Measurements from ENCODE around the gene EPC1. TPM values are rescaled to one million over a fixed set of nuclear protein-coding genes. Genes with fewer than 3 reads are reported as not detected.

The EPC1 gene
- total and polyA plus RNA-seq, 9 of the 15 experiments (the other 6 are each of a cell fraction or from before 2014, with no cell fraction given): 7.0 to 43.6 (median 16.1) TPM

DNA sequence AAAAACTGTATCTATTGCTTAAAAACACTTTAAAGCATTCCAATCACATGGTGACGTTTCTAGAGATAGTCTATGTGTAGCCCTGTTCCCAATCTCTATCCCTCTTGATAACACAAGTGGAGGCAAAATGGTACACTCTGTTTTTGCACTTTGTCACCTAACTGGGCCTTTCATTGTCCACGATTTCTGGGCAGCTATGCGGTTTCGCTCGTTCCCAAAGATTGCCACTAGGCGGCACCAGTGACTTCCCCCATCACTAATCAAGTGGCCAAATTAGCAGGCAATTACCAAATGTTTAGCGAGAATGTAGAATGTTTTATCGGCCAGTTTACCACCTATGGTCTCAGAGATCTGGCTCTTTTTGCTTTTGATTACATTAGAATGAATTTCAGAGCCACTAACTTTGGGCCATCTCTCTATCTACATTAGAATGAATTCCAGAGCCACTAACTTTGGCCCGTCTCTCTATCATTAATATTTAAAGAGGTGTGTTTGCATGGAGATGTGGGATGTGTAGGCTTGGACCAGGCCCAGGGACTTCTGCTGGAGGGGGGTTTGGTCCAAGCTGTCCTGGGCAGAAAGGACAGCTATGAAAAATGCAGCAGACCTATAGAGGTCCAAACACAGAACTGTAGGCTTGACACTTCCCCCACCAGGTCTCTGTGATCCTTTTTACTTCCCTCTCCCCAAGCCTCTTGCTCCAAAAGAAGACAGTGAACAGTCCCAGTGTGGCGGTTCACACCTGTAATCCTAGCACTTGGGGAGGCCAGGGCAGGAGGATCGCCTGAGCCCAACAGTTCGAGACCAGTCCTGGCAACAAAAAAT is 90.1 kb downstream of the EPC1 start (continued):
- TF ChIP-seq ZNF140 (CRISPR knock-in tag; IDR thresholded peaks at IDR 0.05): no peak
- no peak for TF ChIP-seq RBM34 (IDR thresholded peaks at IDR 0.05; ENCODE audit: borderline replicate concordance, insufficient read depth, low read length)
- TF ChIP-seq KDM5B (IDR thresholded peaks at IDR 0.05; ENCODE audit: insufficient replicate concordance, low read depth, low read length): no peak
- TF ChIP-seq NFE2L1 (tag; IDR thresholded peaks at IDR 0.05; ENCODE audit: borderline replicate concordance, low read depth): no peak
- TF ChIP-seq, protein P1, sequence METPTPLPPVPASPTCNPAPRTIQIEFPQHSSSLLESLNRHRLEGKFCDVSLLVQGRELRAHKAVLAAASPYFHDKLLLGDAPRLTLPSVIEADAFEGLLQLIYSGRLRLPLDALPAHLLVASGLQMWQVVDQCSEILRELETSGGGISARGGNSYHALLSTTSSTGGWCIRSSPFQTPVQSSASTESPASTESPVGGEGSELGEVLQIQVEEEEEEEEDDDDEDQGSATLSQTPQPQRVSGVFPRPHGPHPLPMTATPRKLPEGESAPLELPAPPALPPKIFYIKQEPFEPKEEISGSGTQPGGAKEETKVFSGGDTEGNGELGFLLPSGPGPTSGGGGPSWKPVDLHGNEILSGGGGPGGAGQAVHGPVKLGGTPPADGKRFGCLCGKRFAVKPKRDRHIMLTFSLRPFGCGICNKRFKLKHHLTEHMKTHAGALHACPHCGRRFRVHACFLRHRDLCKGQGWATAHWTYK (CRISPR knock-in tag; IDR thresholded peaks at IDR 0.05): no peak
- TF ChIP-seq DACH1 (IDR thresholded peaks at IDR 0.05; ENCODE audit: partially characterized antibody): peak; percentile 54
- no peak for TF ChIP-seq SFPQ (IDR thresholded peaks at IDR 0.05; ENCODE audit: low read depth, low read length)
- TF ChIP-seq ZNF41 (CRISPR knock-in tag; conservative IDR thresholded peaks at IDR 0.05): no peak
- TF ChIP-seq ZNF717 (CRISPR knock-in tag; IDR thresholded peaks at IDR 0.05): no peak
- no peak for TF ChIP-seq SMAD1 (IDR thresholded peaks at IDR 0.05; ENCODE audit: low read depth, low read length, partially characterized antibody)
- no peak for TF ChIP-seq ZKSCAN1 (IDR thresholded peaks at IDR 0.05; ENCODE audit: low read depth, low read length)
- no peak for TF ChIP-seq BACH1 (tag; IDR thresholded peaks at IDR 0.05)
- no peak for TF ChIP-seq ZNF436 (CRISPR knock-in tag; IDR thresholded peaks at IDR 0.05)
- no peak for TF ChIP-seq ZNF3 (CRISPR knock-in tag; IDR thresholded peaks at IDR 0.05)
- TF ChIP-seq CTBP1 (IDR thresholded peaks at IDR 0.05; ENCODE audit: borderline replicate concordance): 0 out of 2 replicates have a peak, but pooled peaks have one; percentile 50
- TF ChIP-seq TEAD4 (IDR thresholded peaks at IDR 0.05; ENCODE audit: low read length): peak; percentile 16; the same call in 1 of the 2 replicates
- TF ChIP-seq TEAD4 (CRISPR knock-in tag; IDR thresholded peaks at IDR 0.05; ENCODE audit: borderline replicate concordance): no peak
- TF ChIP-seq MYNN (IDR thresholded peaks at IDR 0.05): no peak
- TF ChIP-seq MYNN (CRISPR knock-in tag; IDR thresholded peaks at IDR 0.05): no peak
- no peak for TF ChIP-seq SMAD3 (CRISPR knock-in tag; conservative IDR thresholded peaks at IDR 0.05)
- TF ChIP-seq, protein P2, sequence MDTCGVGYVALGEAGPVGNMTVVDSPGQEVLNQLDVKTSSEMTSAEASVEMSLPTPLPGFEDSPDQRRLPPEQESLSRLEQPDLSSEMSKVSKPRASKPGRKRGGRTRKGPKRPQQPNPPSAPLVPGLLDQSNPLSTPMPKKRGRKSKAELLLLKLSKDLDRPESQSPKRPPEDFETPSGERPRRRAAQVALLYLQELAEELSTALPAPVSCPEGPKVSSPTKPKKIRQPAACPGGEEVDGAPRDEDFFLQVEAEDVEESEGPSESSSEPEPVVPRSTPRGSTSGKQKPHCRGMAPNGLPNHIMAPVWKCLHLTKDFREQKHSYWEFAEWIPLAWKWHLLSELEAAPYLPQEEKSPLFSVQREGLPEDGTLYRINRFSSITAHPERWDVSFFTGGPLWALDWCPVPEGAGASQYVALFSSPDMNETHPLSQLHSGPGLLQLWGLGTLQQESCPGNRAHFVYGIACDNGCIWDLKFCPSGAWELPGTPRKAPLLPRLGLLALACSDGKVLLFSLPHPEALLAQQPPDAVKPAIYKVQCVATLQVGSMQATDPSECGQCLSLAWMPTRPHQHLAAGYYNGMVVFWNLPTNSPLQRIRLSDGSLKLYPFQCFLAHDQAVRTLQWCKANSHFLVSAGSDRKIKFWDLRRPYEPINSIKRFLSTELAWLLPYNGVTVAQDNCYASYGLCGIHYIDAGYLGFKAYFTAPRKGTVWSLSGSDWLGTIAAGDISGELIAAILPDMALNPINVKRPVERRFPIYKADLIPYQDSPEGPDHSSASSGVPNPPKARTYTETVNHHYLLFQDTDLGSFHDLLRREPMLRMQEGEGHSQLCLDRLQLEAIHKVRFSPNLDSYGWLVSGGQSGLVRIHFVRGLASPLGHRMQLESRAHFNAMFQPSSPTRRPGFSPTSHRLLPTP (IDR thresholded peaks at IDR 0.05; ENCODE audit: borderline replicate concordance, extremely low read depth, insufficient read length): no peak
- TF ChIP-seq MCM2 (IDR thresholded peaks at IDR 0.05; ENCODE audit: low read depth): no peak

Measured in K562 (cell line).